Measurements from ENCODE around the gene STOML1. TPM values are rescaled to one million over a fixed set of nuclear protein-coding genes. Genes with fewer than 3 reads are reported as not detected.

STOML1 gene
- total and polyA plus RNA-seq, 9 of the 15 experiments (the other 6 are each of a cell fraction or from before 2014, with no cell fraction given): 0.25 to 9.7 (median 4.6) TPM

DNA sequence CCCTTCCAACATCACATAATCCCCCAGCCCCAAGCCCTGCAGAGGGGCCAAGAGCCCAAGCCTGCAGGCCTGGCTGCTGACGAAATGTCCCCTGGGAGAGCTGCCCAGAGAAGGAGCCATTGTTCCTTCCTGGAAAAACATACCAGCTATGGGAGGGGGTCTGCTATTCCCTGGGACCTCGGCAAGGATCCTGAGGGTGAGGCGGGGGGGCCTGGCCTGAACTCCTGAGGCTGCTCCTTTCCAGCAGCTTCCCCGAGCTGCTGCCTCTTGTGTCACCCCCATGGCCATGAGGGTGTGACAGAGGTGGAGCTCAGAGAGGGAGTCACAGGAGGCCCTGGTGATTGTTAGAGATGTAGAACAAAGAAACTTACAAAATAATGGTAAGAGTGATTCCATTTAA is 53.0 kb downstream of the STOML1 start (continued):
- TF ChIP-seq, protein P1, sequence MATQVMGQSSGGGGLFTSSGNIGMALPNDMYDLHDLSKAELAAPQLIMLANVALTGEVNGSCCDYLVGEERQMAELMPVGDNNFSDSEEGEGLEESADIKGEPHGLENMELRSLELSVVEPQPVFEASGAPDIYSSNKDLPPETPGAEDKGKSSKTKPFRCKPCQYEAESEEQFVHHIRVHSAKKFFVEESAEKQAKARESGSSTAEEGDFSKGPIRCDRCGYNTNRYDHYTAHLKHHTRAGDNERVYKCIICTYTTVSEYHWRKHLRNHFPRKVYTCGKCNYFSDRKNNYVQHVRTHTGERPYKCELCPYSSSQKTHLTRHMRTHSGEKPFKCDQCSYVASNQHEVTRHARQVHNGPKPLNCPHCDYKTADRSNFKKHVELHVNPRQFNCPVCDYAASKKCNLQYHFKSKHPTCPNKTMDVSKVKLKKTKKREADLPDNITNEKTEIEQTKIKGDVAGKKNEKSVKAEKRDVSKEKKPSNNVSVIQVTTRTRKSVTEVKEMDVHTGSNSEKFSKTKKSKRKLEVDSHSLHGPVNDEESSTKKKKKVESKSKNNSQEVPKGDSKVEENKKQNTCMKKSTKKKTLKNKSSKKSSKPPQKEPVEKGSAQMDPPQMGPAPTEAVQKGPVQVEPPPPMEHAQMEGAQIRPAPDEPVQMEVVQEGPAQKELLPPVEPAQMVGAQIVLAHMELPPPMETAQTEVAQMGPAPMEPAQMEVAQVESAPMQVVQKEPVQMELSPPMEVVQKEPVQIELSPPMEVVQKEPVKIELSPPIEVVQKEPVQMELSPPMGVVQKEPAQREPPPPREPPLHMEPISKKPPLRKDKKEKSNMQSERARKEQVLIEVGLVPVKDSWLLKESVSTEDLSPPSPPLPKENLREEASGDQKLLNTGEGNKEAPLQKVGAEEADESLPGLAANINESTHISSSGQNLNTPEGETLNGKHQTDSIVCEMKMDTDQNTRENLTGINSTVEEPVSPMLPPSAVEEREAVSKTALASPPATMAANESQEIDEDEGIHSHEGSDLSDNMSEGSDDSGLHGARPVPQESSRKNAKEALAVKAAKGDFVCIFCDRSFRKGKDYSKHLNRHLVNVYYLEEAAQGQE (IDR thresholded peaks at IDR 0.05; ENCODE audit: borderline replicate concordance): no peak
- TF ChIP-seq, protein P1 (CRISPR knock-in tag; IDR thresholded peaks at IDR 0.05; ENCODE audit: low read depth): no peak
- TF ChIP-seq ZNF24 (IDR thresholded peaks at IDR 0.05): no peak
- TF ChIP-seq STAG1 (CRISPR knock-in tag; IDR thresholded peaks at IDR 0.05; ENCODE audit: borderline replicate concordance): no peak
